ENCODE measurements around the gene ZSCAN16.

ZSCAN16 gene

DNA sequence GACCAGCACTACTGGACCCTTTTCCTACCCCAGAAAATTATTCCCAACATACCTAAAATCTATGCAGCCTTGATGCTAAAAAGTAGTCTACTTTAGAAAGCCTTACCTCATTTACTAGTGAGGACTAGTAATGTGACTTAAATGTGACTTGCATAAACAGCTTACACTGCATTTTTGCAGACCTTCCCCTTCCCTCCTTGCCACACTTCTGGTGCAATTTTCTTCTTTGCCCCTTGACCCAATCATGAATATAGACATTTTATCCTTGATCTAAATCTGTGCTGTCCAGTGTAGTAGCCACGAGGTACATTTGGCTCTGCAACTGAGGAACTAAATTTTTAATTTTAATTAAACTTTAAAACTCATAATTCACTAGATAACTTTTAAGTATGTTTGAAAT is 10.3 kb downstream of the ZSCAN16 start:
- no peak for DNase-seq

DNA sequence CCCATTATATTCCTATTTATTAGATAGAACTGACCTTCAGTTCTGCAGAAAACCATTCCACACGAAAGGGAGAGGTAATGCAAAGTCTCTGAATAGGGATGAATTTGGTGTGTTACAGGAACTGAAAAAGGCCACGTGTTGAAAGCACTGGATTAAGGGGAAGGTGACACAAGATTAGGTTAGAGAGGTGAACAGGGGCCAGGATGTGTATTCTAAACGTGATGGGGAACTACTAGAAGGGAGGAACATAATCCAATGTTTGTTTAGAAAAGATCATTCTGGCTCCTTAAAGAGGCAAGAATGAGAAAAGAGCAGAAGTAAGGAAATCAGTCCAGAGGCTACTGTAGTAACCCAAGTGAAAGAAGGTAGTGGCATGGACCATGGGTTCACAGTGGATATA is 11.0 kb downstream of the ZSCAN16 start:
- no peak for DNase-seq

DNA sequence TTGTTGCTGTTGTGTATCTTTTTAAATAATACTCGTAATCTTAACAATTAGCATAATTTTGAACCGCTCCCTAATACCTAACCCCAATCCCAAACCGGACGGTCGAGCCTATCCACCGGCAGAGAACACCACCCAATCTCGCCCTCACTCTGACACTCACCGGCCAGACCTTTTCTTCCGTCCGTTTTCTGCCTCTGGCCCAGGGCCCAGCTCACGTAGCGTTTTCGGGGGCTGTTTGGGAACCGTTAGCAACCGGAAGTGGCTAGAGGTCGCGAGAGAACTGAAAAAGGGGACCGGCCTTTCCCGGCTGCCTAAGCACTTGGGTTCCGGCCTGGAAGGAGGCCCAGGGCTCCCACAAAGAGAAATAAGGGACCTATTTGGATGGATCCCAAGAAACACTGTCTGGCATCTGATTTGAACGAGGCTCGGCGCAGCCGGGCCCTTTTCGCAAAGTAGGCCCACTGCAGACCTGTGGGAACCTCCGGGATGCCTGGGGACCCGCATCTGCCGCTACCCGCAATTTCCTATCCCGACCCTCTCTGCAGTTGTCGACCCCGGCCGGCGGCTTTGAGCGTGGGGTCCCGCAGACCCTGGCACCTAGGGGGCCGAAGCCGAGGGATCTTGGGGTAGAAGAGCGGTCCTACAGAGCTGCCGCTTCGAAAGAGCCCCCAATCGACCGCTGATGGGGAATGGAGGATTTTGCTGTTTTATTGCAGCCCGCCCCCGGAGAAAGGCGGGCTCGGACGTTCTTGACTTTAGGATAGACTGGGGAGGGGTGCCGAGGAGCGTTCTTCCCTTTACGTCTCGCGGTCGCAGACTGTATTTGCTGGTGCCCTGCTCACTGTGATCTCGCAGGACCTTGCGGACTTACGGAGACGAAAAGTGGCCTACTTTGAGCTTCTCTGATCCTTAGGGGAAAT is 12.4 kb downstream of the ZSCAN16 start:
- peak; percentile 94 for DNase-seq

- no peak for DNase-seq
Observed at GRCh38 chr6:28137505-28137981, 13.1 kb downstream of the ZSCAN16 start.

- no peak for DNase-seq
Observed at GRCh38 chr6:28139860-28140543, 15.6 kb downstream of the ZSCAN16 start.

DNA sequence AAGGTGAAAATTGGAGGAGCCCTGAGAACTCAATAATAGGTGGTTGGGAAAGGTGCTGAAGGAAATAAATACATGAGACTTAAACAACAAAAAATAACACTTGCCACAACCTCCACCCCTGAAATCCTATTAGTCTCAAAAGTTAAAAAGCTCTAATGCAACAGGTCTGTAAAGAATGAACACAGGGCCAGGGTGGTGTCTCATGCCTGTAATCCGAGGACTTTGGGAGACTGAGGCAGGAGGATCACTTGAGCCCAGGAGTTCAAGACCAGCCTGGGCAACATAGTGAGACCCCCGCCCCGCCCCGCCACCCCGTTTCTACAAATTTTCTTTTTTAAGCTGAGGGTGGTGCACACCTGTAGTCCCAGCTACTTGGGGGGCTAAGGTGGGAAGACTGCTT is 16.2 kb downstream of the ZSCAN16 start:
- DNase-seq: no peak

DNA sequence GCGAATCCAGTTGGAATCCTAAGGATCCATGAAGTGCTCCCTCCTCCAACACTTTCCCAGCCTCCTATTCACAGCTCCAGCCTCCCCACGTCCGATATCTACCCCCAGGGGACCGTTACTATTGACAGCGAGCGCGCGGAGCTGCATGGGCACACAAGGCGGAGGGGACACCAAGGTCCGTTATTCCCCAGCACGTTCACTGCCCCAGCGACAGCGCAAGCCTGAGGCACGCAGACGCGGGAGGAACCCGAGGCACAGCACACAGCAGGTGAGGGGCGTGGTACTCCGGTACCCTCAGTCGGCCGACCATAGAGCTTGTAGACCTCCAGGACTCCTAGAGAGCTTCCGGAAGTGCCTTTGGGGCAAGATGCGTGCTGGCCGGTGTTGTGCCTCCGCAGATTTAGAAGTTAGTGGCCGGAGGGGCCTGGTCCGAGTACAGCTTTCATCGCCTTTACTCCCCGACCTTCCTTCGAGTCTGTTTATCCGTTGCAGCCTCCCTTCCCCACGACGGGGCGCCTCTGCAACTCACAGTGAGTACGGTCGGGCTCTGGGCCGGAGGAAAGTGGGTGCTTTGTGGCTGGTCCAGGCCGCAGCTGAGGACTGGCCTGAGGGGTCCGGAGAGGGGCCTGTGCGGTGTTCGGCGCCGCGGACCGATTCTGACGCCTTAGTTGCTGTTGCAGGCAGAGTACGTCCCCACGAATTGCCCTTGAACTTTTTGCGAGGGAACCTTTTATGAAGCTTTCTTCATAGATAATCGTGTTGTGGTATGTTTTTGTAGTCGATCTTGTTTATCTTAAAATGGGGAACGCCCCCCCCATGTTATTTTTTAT is 17.3 kb downstream of the ZSCAN16 start, which contains the start of gene ZKSCAN8:
ZKSCAN8 (plus strand) TSS at position 384 of the 830 bp plus-strand sequence. CDS start 6,525 bp downstream, outside the sequence.
- peak; percentile 96 for DNase-seq

DNA sequence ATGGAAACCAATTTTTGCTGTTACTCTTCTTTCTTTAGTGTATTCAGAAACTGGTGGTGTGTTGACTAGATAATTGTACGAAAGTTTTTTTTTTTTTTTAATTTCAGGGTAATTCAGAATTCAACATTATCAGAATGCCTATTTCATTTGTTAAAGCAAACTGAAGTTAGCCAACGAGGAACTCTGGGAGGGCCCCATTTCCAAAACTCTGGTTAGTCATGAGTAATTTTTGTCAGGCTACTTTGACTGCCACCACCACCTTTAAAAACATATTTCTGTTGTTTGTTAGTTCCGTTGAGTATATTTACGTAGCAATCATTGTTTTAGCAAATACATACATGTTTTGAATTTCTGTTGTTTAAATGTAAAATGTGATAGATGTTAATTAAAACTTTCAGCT is 18.0 kb downstream of the ZSCAN16 start:
- no peak for DNase-seq

GRCh38 chr6:28145231-28145630 is 20.8 kb downstream of the ZSCAN16 start:
- no peak for DNase-seq

DNA sequence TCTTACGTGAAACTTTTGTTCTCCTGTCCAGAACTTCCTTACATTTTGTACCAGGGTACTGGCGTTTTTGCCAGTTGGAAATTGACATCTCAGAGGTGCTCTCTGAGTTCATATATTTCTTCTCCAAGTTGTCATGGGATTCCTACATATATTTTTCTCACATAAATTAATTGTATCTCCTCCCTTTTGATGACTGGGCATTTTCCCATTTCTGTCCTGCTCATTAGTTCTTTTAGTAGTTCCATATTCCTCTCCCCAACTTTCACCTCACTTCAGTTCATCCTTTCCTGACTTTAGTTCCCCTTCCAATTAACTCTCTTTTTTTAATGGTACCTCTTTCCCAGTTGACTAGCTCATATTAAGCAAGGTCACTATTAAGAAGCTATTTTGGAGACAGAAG is 28.1 kb downstream of the ZSCAN16 start:
- no peak for DNase-seq

- no peak for DNase-seq
Observed at GRCh38 chr6:28153546-28153945, 29.1 kb downstream of the ZSCAN16 start.

DNA sequence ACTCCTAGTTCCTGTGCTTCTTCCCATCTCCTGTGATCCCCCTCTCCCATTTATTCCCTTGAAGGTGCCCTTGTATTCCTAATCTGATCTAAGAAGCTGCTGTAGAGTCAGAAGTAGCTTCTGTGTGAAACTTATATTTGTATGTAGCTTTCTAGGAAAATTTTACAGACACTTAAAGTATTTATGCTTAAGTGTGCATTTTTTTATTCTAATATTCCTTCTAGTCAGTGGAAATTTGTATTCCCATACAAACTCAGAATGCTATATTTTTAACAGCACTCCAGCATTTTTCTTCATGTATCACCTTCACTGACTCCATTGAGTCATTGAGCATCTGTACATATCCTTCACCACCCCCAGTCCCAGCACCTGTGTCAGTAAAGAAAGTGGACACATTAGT is 29.9 kb downstream of the ZSCAN16 start:
- no peak for DNase-seq

GRCh38 chr6:28158318-28158717 is 33.9 kb downstream of the ZSCAN16 start:
- no peak for DNase-seq

GRCh38 chr6:28159029-28159607 is 34.7 kb downstream of the ZSCAN16 start:
- no peak for DNase-seq

DNA sequence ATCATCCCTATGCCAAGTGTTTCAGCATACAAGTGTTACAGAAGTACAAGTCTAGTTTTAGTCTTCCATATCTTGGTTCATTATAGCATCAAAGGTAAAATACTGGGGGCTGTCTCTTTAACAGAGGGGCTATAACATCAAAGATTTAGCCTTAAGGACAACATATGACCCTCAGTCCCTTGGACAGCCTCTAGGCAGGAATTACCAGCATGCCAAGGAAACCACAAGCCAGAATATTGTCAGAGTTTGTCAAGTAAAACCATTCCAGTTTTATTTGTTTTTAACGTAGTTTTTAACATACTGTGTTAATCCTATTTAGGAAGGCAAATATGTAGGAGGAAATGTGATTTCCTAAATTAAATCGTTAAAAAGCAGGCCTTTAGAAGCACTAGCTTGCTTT is 35.8 kb downstream of the ZSCAN16 start:
- no peak for DNase-seq

- peak; percentile 9 for DNase-seq
Observed at GRCh38 chr6:28161410-28162079, 37.1 kb downstream of the ZSCAN16 start.

GRCh38 chr6:28165563-28165962 is 41.2 kb downstream of the ZSCAN16 start:
- no peak for DNase-seq

DNA sequence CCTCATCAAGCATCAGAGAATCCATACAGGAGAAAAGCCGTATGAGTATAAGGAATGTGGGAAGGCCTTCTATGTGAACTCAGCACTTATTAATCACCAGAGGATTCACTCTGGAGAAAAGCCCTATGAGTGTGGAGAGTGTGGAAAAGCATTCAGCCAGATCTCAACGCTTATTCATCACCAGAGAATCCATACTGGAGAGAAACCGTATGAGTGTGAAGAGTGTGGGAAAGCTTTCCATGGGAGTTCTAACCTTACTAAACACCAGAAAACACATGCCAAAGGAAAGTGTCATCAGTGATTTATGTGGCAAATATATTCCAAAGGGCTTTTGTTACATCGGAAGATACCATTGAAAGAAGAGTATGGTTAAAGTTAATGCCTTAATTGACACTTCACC is 42.7 kb downstream of the ZSCAN16 start:
- no peak for DNase-seq

- DNase-seq: no peak
Observed at GRCh38 chr6:28167926-28168325, 43.5 kb downstream of the ZSCAN16 start.

GRCh38 chr6:28171271-28171670 is 46.9 kb downstream of the ZSCAN16 start:
- no peak for DNase-seq

DNA sequence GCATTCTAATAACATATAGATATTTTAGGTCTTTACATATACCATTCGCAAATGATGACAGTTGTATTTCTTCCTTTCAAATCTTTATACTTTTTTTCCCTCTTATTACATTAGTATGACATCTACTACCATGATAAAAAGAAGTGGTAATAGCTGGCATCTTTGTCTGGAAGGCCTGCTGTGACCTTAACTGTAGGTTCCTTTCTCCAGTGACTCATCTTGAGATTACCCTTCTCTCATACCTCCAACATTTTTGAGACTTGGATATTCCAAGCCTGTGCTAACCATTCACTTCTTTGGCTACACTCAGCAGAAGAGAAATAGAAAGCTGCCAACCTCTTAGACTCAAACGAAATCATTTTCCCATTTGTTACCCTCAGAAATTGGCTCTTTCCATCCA is 47.6 kb downstream of the ZSCAN16 start:
- no peak for DNase-seq

GRCh38 chr6:28176373-28176772 is 52.0 kb downstream of the ZSCAN16 start:
- DNase-seq: no peak
